ENCODE measurements around the gene CDK14. TPM values are rescaled to one million over a fixed set of nuclear protein-coding genes. Genes with fewer than 3 reads are reported as not detected.

Gene CDK14
- total and polyA plus RNA-seq, 4 donors, result 4.2 to 12.4 (median 7.4) TPM

DNA sequence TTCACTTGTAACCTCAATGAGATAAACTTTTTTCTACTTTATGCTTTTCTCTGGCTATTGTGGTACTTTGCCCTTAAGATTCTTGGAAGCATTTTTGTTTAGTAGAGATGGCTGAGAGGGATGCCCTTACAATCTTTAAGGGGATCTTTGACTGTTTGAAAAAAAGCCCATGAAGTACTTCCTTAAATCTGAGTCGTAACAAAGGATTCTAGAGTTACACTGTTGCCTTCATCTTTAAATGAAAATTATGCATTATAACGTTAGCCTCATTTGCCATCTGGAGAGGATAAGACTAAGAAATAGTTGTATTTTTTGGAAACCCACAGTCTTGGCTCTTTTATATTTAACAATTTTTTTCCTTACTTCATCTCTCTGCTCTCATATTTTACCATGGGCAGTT is 630.3 kb downstream of the CDK14 start (continued):
- TF ChIP-seq, protein P1, sequence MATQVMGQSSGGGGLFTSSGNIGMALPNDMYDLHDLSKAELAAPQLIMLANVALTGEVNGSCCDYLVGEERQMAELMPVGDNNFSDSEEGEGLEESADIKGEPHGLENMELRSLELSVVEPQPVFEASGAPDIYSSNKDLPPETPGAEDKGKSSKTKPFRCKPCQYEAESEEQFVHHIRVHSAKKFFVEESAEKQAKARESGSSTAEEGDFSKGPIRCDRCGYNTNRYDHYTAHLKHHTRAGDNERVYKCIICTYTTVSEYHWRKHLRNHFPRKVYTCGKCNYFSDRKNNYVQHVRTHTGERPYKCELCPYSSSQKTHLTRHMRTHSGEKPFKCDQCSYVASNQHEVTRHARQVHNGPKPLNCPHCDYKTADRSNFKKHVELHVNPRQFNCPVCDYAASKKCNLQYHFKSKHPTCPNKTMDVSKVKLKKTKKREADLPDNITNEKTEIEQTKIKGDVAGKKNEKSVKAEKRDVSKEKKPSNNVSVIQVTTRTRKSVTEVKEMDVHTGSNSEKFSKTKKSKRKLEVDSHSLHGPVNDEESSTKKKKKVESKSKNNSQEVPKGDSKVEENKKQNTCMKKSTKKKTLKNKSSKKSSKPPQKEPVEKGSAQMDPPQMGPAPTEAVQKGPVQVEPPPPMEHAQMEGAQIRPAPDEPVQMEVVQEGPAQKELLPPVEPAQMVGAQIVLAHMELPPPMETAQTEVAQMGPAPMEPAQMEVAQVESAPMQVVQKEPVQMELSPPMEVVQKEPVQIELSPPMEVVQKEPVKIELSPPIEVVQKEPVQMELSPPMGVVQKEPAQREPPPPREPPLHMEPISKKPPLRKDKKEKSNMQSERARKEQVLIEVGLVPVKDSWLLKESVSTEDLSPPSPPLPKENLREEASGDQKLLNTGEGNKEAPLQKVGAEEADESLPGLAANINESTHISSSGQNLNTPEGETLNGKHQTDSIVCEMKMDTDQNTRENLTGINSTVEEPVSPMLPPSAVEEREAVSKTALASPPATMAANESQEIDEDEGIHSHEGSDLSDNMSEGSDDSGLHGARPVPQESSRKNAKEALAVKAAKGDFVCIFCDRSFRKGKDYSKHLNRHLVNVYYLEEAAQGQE (IDR thresholded peaks at IDR 0.05), result no peak
- TF ChIP-seq HNF4G (IDR thresholded peaks at IDR 0.05) (no peak), GABPA (IDR thresholded peaks at IDR 0.05 in 1 of 2, conservative IDR thresholded peaks at IDR 0.05 in 1 of 2) (no peak), TAF1 (conservative IDR thresholded peaks at IDR 0.05) (no peak), JUND (IDR thresholded peaks at IDR 0.05) (no peak)
- TF ChIP-seq, protein P2, sequence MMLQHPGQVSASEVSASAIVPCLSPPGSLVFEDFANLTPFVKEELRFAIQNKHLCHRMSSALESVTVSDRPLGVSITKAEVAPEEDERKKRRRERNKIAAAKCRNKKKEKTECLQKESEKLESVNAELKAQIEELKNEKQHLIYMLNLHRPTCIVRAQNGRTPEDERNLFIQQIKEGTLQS (IDR thresholded peaks at IDR 0.05), result no peak

GRCh38 chr7:91228327-91228726 is 632.2 kb downstream of the CDK14 start:
- TF ChIP-seq GABPA (IDR thresholded peaks at IDR 0.05 in 1 of 2, conservative IDR thresholded peaks at IDR 0.05 in 1 of 2), result no peak
- H3K4me1 ChIP-seq (ENCODE audit: control insufficient read depth in 4 of 4, insufficient read depth in 4 of 4, low read length in 3 of 4), result no peaks in the 10 kb centered on the region
- H3K27me3 ChIP-seq (ENCODE audit: control insufficient read depth in 4 of 4, insufficient read depth in 4 of 4, low read length in 3 of 4), result no peaks in the 10 kb centered on the region
- WGBS, result 88% methylated on average over 2 of the region's 2 CpGs
- H3K9ac ChIP-seq (ENCODE audit: low read depth in 1 of 2, low read length in 2 of 2), result no peak overlapping the region
- no peaks in the 10 kb centered on the region for H3K36me3 ChIP-seq (ENCODE audit: control insufficient read depth in 4 of 4, insufficient read depth in 3 of 4, low read depth in 1 of 4, low read length in 3 of 4)
- H3K4me3 ChIP-seq (ENCODE audit: low read depth in 1 of 3, low read length in 3 of 3), result no peak overlapping the region
- no peaks in the 10 kb centered on the region for H3K9me3 ChIP-seq (ENCODE audit: control insufficient read depth in 4 of 4, low read length in 3 of 4)
- no peak for DNase-seq (ENCODE audit: low spot score)
- no peak overlapping the region for H3K27ac ChIP-seq (ENCODE audit: low read depth in 1 of 2, low read length in 2 of 2)

DNA sequence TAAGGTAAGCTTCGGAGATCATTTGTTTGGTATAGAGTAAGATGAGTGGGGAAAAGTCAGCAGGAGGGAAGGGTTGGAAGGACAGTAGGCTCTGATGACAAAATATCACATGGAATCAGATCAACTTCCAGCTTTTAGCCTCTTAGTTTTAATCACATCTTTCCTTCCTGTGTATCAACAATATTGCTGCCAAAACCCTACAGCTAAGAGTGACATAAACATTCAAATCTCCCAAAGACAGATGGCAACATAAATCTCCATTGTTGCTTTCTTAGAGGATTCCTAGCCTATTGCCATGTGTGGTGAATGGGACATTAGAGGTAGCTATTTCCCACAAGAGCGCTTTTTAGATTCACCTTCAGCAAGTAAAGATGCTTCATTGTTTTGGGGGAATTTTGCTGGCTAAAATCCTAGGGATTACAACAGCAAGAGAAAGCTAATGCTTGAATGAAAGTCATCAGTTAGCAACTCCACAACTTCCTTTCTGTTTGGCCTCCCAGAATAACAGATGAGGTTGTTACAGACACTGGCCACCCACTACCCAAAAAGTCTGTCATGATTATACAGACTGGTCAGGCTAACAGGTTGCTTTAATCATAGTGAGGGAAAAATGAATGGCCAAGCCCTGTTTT is 632.9 kb downstream of the CDK14 start:
- no peaks in the 10 kb centered on the region for H3K36me3 ChIP-seq (ENCODE audit: control insufficient read depth in 4 of 4, insufficient read depth in 3 of 4, low read depth in 1 of 4, low read length in 3 of 4)
- H3K9me3 ChIP-seq (ENCODE audit: control insufficient read depth in 4 of 4, low read length in 3 of 4), result no peaks in the 10 kb centered on the region
- no peaks in the 10 kb centered on the region for H3K27me3 ChIP-seq (ENCODE audit: control insufficient read depth in 4 of 4, insufficient read depth in 4 of 4, low read length in 3 of 4)
- no peak for DNase-seq (ENCODE audit: low spot score)
- no peak overlapping the region for H3K9ac ChIP-seq (ENCODE audit: low read depth in 1 of 2, low read length in 2 of 2)
- H3K4me1 ChIP-seq (ENCODE audit: control insufficient read depth in 4 of 4, insufficient read depth in 4 of 4, low read length in 3 of 4), result no peaks in the 10 kb centered on the region
- H3K27ac ChIP-seq (ENCODE audit: low read depth in 1 of 2, low read length in 2 of 2), result no peak overlapping the region
- H3K4me3 ChIP-seq (ENCODE audit: low read depth in 1 of 3, low read length in 3 of 3), result no peak overlapping the region
- 85% methylated on average over 2 of the region's 2 CpGs for WGBS
- no peak for TF ChIP-seq HNF4A (conservative IDR thresholded peaks at IDR 0.05)
- no peak for TF ChIP-seq GABPA (IDR thresholded peaks at IDR 0.05 in 1 of 2, conservative IDR thresholded peaks at IDR 0.05 in 1 of 2)
- no peak for TF ChIP-seq CTCF (IDR thresholded peaks at IDR 0.05; ENCODE audit: low read depth, low read length, missing input control)
- TF ChIP-seq, protein P1 (IDR thresholded peaks at IDR 0.05), result no peak
- no peak for TF ChIP-seq NR2F2 (IDR thresholded peaks at IDR 0.05)
- TF ChIP-seq YY1 (IDR thresholded peaks at IDR 0.05), result no peak
- TF ChIP-seq FOXA2 (IDR thresholded peaks at IDR 0.05), result no peak
- TF ChIP-seq TAF1 (conservative IDR thresholded peaks at IDR 0.05), result no peak
- no peak for TF ChIP-seq SP1 (IDR thresholded peaks at IDR 0.05)
- no peak for TF ChIP-seq MAX (IDR thresholded peaks at IDR 0.05)
- TF ChIP-seq ZBTB33 (IDR thresholded peaks at IDR 0.05), result no peak
- no peak for TF ChIP-seq JUND (IDR thresholded peaks at IDR 0.05)
- no peak for TF ChIP-seq RAD21 (IDR thresholded peaks at IDR 0.05)
- no peak for TF ChIP-seq FOXA1 (IDR thresholded peaks at IDR 0.05)
